NCI-H2107 treated with DMSO at 0.1 percent for 48 hours (cell line): ENCODE data around the gene TMEM248.
"Not testable (repeated sequence)": the region's sequence is repeated elsewhere in the genome, so short reads cannot be mapped to it uniquely, and the experiment has no call there.

Experiments
- DNase-seq: peaks from one replicate; lab custom pipeline; 2025; ENCODE audit not compliant: unreplicated experiment; lab: John Stamatoyannopoulos, UW

Gene TMEM248

DNA sequence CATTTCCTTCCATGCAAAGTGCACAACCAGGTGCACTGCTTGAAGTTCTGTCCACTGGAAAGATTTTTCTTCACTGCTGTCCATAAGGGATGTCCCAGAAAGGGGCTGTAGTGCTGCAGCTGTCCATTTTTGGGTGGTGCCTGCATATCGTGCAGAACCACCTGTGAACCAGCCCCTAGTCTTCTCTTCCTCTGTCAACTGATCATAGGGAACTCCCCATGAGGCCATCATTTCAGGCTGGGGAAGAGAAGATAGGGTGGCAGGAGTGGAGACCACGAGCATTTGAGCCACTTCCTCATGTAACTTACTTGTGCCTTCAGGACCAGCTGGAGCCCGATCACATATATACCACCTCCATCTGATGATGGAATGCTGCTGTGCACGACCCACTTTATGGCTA is 12.4 kb upstream of the TMEM248 start:
- DNase-seq = not testable (repeated sequence)

DNA sequence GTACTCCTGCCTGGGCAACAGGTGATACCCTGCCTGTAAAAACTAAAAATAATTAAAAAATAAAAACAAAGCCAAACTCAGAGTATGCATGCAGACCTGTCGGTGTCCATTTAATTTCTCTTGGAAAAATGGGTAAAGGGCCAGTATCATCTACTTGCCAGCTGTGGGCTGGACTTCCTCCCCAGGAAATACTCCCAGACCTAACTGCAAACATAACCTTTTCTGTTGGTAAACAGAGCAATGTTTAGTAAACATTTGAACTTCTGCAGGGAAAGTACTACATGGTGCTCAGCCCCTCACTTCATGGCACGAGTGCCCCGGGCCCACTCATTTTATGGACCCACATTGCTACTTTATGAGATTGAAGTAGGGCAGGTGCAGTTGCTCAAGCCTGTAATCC is 10.2 kb upstream of the TMEM248 start:
- DNase-seq = no peak

DNA sequence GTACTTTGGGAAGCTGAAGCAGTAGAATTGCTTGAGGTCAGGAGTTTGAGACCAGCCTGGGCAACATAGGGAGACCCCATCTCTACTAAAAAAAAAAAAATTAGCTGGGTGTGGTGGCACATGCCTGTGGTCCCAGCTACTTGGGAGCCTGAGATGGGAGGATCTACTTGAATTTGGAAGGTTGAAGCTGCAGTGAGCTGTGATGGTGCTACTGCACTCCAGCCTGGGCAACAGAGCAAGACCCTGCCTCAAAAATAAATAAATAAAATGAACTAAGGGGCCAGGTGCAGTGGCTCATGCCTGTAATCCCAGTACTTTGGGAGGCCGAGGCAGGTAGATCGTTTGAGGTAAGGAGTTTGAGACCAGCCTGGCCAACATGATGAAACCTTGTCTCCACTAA is 9.8 kb upstream of the TMEM248 start:
- not testable (repeated sequence) for DNase-seq

DNA sequence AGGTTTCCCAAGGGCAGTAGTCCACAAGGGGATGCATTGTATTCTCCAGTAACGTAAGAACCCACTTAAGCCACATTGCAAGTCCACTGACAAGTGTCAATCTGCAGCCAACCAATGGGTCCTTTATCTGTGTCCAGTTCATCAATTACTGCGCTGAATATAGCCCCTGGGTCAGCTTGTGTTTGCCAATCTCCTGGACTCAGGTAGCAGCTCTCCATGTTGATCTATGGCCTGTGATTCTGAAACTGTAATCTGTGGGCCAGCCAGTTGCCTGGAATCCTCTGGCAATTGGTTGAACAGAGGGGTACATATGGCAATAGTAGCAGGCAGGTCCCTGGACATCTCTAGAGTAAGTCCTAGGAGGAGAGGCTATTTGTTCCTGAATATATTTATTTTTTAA is 8.8 kb upstream of the TMEM248 start:
- DNase-seq = no peak

DNA sequence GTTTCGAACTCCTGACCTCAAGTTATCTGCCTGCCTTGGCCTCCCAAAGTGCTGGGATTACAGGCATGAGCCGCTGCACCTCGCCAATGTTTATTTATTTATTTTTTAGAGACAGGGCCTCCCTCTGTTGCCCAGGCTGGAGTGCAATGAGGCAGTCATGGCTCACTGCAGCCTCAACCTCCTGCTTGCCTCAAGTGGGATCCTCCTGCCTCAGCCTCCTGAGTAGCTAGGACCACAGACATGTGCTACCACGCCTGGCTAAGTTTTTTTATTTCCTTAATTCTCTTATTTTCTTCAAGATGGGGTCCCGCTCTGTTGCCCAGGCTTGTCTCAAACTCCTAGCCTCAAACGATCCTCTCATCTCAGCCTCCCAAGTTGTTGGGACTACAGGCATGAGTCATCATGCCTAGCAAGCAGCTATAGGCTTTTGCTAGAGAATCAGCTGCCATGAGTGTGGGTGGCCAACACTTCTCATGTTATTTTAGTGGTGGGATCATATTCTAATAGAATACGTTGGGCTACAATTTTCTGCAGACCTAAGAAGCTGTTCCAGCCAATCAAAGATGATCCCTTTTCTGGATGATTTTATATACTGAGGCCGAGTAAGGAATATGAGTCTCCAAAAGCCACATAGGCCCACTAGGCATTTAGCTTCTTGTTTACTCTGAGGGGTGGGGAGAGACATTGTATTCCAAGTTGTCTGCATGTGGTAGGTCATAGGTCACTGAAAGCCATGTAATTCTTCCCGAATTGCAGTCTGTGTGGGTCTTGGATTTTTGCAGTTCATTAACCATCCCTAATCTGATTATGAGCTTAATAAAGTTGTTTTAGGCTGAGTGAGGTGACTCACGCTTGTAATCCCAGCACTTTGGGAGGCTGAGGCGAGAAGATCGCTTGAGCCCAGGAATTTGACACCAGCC is 7.6 kb upstream of the TMEM248 start:
- DNase-seq = no peak

DNA sequence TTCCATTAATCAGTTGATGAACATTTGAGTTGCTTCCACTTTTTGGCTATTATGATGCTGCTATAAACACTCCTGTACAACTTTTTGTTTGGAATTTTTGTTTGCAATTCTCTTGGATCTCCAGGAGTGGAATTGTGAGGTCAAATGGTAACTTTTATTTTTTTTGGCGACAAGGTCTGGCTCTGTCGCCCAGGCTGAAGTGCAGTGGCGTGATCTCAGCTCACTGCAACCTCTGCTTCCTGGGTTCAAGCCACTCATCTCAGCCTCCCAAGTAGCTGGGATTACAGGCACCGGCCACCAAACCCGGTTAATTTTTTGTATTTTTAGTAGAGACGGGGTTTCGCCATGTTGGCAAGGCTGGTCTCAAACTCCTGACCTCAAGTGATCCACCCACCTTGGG is 3.1 kb upstream of the TMEM248 start:
- DNase-seq = not testable (repeated sequence)

DNA sequence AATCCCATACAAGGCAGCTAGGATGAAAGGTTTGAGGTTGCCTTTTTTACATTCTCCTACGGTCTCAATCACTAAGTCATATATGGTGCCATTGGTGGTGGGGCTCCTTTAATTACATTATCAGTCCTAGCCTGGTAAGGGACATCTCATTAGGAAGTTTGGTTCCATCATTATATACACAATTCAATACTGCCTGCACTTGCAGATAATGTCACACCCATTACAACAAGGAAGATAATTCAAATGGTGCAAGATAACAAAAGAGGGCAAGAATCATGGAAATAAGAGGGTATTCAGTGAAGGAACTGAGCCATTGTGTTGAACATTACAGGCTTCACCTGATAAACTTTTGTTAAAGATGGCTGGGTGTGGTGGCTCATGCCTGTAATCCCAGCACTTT is 1.7 kb upstream of the TMEM248 start:
- DNase-seq = no peak

DNA sequence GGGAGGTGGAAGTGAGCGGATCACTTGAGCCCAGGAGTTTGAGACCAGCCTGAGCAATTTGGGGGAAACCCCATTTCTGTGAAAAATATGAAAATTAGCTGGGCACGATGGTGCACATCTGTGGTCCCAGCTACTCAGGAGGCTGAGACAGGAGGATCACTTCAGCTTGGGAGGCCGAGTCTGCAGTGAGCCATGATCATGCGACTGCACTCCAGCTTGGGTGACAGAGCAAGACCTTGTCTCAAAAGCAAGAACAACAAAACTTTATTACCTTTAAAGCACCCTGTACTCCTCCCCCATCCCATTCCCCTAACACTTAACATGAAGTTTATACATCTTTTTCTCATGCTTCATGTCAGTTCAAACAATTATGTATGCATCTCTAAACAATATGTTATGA is 1.3 kb upstream of the TMEM248 start:
- DNase-seq = no peak

DNA sequence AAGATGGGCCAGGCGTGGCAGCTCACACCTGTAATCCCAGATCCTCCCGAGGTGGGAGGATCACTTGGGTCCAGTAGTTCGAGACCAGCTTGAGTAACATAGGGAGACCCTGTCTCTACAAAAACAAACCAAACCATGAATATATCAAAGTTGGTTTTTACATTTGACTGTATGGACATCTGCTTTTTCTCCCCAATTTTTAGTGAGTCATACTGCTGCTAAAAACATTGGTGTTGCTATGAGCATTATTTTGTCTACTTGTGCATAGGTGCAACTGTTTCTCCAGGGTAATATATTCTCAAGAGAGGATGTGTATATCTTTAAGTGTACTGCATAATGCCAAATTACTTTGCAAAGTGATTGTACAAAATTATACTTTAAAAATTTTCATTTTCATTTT is 769 bp upstream of the TMEM248 start:
- DNase-seq = no peak

DNA sequence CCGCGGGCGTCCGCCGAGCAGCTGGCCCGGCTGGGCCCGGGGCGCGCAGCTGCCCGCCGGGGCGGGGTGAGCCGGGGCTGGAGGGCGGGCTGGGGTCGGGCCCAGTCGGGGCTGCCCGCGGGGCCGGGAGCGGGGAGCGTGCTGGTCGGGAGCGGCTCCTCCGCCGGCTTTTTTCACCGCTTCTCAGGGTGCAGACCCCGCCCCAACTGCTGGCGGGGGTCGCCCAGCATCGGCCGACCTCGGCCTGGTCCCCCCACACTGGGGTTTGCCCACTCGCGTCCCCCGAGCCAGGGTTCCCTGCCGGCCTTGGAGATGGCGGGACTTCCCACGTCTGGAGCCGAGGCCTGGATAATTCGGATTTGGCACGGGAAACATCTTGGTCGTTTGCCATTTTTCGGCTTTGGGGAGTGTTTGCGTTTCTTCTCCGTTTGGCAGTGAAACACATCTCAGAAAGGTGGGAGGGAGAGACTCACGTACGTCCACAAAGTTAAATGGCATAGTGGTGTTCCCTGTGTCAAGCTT is 432 bp downstream of the TMEM248 start:
- no peak for DNase-seq

DNA sequence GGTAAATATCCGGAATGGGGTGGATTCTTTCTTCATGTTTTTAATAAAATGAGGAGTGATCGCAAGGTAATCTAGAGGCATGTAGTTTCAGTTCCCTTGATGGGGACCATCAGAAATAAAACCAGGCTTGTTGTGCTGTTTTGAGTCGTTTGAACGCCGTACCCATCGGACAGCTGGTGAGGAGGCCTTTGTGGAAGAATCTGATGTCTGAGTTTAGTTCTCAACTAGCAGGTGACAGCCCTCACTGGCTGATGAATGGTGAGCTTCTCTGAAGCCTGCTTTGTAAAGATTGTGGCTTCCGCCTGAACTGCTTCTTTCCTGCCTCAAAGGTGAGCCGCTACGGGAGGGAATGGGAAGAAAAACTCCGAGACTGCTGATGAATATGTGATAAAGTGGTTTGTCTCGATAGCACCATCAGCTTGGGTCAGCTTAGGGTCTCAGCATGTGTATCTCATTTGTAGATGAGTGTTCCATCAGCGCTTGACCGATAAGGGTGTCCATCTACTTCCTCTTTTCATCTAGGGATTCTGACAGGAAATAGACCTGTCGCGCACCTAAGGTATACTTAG is 977 bp downstream of the TMEM248 start:
- DNase-seq = peak; percentile 19

DNA sequence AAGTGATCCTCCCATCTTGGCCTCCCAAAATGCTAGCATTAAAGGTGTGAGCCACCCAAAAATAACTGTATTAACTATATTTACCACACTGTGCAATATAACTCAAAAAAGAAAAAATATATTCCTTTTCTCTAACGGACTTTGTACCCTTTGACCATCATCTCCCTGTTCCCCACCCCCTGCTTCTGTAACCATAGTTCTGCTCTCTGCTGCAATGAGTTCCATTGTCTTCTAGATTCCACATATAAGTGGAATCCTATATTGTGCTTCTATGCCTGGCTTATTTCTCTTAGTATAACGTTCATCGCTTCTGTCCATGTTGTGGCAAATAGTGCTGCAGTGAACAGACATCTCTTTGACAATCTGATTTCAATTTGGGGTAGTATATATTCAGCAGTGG is 4.2 kb downstream of the TMEM248 start:
- DNase-seq = no peak

DNA sequence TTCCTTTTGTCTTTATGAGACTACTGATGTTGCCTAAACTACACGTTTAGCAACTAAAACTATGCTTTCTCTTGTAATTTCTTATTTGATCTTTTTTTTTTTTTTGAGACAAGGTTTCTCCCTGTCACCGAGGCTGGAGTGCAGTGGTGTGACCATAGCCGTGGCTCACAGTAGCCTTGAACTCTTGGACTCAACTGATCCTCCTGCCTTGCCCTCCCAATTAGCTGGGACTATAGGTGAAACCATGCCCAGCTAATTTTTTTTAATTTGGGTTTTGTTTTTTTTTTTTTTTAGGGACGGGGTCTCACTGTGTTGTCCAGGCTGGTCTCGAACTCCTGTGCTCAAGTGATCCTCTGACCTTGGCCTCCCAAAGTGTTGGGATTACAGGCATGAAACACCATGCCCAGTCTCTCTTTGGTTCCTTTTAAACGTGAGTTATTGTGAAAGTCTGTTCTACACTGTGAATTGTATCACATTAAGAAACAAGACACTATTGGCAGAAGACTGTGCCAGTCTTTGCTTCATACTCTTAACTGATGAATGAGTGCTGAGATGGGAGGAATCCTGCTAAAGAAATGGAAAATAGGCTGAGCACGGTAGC is 6.4 kb downstream of the TMEM248 start:
- DNase-seq = no peak

DNA sequence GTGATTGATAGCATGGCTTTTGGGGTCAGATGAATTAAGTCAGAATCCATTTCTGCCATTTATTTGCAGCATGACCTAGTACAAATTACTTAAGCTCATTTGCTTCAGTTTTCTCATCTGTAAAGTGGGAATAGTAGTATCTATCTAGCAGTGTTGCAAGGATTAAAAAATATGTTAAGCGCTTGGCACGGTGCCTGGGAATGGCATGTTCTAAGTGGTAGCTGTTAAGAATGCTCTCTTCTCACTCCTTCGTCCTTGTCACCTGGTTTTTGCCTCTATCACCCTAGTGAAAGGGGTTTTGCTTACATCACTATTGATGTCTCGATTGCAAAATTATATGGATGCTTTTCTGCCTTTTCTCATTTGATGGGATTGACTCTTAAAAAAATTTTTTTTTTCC is 7.4 kb downstream of the TMEM248 start:
- DNase-seq = no peak

DNA sequence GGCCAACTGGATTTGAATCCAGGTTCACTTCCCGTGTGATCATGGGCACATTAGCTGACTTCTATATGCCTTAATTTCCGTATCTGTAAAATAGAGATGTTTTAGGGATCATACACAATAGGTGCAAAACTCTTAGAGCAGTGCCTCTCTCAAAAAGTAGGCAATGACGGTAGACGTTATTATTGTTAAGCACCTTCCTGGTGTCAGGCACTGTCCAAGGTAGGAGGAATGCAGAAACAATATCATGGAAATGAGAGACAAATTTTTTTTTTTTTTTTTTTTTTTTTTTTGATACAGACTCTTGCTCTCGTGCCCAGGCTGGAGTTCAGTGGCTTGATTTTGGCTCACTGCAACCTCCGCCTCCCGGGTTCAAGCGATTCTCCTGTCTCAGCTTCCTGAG is 8.1 kb downstream of the TMEM248 start:
- DNase-seq = no peak

DNA sequence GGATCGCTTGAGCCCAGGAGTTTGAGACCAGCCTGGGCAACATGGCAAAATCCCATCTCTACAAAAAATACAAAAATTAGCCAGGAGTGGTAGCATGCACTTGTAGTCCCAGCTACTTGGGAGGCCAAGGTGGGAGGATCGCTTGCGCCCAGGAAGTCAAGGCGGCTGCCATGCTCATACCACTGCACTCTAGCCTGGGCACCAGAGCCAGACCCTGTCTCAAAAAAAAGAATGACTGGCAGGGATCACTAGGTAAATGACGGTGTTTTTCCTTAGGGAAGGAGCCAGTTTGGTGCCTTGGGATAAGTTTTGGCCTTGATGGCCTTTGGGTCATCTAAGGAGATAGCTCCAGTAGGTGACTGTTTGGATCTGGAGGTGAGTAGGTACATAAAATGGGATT is 8.9 kb downstream of the TMEM248 start:
- DNase-seq = no peak

DNA sequence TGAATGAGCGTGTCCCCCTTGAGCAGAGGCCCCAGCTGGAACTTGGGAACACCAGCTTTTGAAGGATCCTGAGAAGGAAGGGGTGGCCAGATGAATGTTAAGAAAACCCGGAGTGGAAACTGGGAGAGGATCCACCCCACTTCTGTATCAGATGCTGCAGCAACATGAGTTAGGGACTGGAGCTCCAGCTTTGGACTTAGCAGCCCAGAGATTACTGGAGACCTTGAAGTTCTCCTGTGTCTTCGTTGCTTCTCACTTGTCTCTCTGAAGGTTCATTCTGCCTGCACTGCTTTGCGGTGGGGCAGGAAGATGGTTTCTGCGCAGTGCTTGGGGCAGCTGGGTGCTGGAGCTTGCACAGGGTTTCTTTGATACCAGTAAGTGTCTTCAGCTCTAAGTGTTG is 9.3 kb downstream of the TMEM248 start:
- no peak for DNase-seq

DNA sequence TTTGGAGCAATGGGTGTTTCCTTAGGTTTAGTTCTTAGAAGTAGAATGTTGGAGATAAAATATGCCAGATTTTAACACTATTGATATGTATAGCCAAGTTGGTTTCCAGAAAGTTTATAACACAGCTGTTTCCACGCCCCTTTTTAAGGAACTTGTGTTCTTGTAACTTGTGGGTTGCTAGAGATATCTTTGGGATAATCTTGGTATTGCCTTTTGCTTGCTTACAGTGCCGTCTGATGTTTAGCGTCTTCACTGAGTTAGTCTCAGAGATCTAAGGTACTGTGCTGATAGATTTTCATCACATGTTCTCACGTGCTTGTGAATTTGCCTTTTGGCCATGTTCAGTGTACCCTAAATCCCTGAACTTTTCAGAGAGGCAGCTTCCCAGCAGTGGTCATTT is 12.4 kb downstream of the TMEM248 start:
- DNase-seq = no peak

DNA sequence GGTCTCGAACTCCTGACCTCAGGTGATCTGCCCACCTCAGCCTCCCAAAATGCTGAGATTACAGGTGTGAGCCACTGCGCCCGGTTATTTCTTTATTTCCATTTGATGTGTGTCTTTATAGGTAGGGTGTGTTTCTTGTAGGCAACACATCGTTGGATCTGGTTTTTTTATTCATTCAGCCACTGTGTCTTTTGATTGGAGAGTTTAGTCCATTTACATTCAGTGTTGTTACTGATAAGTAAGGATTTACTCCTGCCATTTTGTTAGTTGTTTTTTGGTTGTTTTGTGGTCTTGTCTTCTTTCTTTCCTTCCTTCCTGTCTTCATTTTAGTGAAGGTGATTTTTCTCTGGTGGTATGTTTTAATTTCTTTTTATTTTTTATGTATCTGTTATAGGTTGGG is 16.9 kb downstream of the TMEM248 start:
- DNase-seq = no peak

DNA sequence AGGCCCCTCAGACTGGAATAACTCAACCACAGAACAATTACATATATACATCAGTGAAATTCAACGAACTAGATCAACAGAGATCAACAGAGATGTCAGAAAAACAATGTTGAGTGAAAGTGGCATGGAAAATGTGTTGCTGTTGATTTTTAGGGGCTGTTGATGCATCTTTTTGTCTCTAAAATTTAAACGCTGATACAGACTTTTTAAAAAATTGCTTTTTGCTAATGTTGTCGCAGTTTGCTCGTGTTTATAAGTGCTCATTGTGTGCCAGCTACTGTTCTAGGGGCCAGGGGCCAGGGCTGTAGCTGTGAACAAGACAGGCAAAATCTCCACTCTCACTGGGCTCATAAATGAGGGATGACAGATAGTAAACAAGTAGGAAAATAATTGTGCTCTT is 18.3 kb downstream of the TMEM248 start:
- no peak for DNase-seq

DNA sequence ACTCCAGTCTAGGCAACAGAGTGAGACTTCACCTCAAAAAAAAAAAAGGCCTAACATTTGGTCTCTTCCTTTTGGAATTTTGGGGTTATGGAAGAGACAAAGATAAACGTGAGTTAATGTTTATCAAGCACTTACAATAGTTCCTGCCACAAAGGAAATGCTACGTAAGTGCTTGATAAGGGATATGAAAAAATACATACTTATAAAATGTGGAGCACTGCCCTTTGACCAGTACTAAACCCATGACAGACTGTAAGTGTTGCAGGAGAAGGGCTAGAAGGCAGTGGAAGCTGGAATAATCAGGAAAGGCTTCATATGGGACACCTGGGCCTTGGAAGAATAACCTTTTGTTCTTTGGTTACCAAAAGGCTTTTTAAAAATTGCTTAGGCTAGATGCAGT is 25.5 kb downstream of the TMEM248 start:
- DNase-seq = no peak

DNA sequence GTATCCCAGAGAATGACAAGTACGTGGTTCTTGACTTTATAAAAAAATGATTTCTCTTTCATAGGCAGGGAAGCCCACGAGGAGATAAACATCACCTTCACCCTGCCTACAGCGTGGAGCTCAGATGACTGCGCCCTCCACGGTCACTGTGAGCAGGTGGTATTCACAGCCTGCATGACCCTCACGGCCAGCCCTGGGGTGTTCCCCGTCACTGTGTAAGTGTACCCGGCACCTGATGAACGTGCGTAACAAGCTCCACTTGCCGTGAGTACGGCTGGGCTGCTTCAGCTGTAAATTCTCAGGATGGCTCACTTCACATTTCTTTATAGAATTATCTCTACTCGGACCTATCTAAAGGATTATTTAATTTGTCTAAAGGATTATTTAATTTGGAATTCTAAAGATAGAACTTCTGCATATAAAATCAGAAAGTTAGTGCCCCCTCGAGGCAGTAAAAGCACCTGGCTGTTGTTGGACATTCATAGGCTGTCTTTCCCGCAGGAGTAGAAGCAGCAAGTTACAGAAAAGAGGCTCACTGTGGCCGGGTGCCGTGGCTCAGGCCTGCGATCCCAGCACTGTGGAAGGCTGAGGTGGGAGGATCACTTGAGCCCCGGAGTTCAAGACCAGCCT is 27.6 kb downstream of the TMEM248 start:
- DNase-seq = no peak
